SK-N-SH (cell line): Measurements from ENCODE around the gene PRSS8. TPM values are rescaled to one million over a fixed set of nuclear protein-coding genes. Genes with fewer than 3 reads are reported as not detected.

Experiments
- CTCF ChIA-PET: fragments of 300-600, 350-600 bp; formaldehyde crosslinking; extraction: SDS; loops from one replicate; lab custom pipeline; 2021; lab: Yijun Ruan, JAX
- POLR2A ChIA-PET: fragments of 350-600 bp; sonication (Branson Sonifier 250); formaldehyde crosslinking; extraction: SDS; loops from one replicate; lab custom pipeline; 2020; ENCODE audit warnings: antibody characterized with exemption, inconsistent platforms; lab: Yijun Ruan, JAX
- DNase-seq: peaks from one replicate; pipeline ENCODE4 v3.0.0; 2012
- H2AFZ ChIP-seq: fragments of 200-600 bp; sonication (generic); 2 replicates; pipeline ENCODE4 v1.8.1; 2016; ENCODE audit warnings: antibody characterized with exemption, mild to moderate bottlenecking, low read depth
- H3F3A ChIP-seq: fragments of 200-600 bp; sonication (generic); replicated peaks from 2 replicates; pipeline ENCODE3; 2016; ENCODE audit warnings: antibody characterized with exemption, mild to moderate bottlenecking; ENCODE audit not compliant: insufficient read depth
- H3K27ac ChIP-seq, 2 experiments: fragments of 200-500 bp in 1 of 2; fragments of 200-600 bp in 1 of 2; sonication (Bioruptor generic) in 1 of 2; sonication (generic), shearing (Covaris generic) in 1 of 2; 2 replicates each; pipeline versions ENCODE4 v1.5.1 to v1.6.1; 2014 to 2016; ENCODE audit warnings: low read depth in 2 of 2, inconsistent platforms in 1 of 2, low read length in 1 of 2, mild to moderate bottlenecking in 1 of 2, mixed read lengths in 1 of 2
- H3K27me3 ChIP-seq: fragments of 200-600 bp; sonication (generic), shearing (Covaris generic); 2 replicates; pipeline ENCODE4 v1.6.1; 2016; ENCODE audit warnings: mixed run types; ENCODE audit not compliant: insufficient read depth
- H3K36me3 ChIP-seq, 2 experiments: fragments of 200-500 bp in 1 of 2; fragments of 200-600 bp in 1 of 2; sonication (Bioruptor generic) in 1 of 2; sonication (generic) in 1 of 2; replicated peaks in 1 of 2; 2 replicates each; pipeline versions ENCODE3 to v1.5.1; 2014 to 2016; ENCODE audit warnings: low read length in 1 of 2, mild to moderate bottlenecking in 1 of 2; ENCODE audit not compliant: insufficient read depth in 2 of 2, control insufficient read depth in 1 of 2
- H3K4me1 ChIP-seq, 2 experiments: fragments of 200-500 bp in 1 of 2; fragments of 200-600 bp in 1 of 2; sonication (Bioruptor generic) in 1 of 2; sonication (generic), shearing (Covaris generic) in 1 of 2; 2 replicates each; pipeline versions ENCODE4 v1.5.1 to v1.6.1; 2014 to 2016; ENCODE audit warnings: low read depth in 1 of 2, low read length in 1 of 2, mixed run types in 1 of 2; ENCODE audit not compliant: insufficient read depth in 2 of 2, control insufficient read depth in 1 of 2
- H3K4me2 ChIP-seq: fragments of 200-600 bp; sonication (generic), shearing (Covaris generic); 2 replicates; pipeline ENCODE4 v1.6.1; 2017; ENCODE audit warnings: mixed run types
- H3K4me3 ChIP-seq, 2 experiments: fragments of 200-500 bp in 1 of 2; fragments of 200-600 bp in 1 of 2; sonication (Bioruptor generic) in 1 of 2; sonication (generic), shearing (Covaris generic) in 1 of 2; 2 replicates each; pipeline versions ENCODE4 v1.5.1 to v1.8.1; 2014 to 2016; ENCODE audit warnings: low read depth in 2 of 2, inconsistent platforms in 1 of 2, low read length in 1 of 2, mild to moderate bottlenecking in 1 of 2, mixed read lengths in 1 of 2, moderate library complexity in 1 of 2
- H3K79me2 ChIP-seq: fragments of 200-600 bp; sonication (generic); 2 replicates; pipeline ENCODE4 v1.8.1; 2017; ENCODE audit warnings: mild to moderate bottlenecking; ENCODE audit not compliant: insufficient read depth
- H3K9ac ChIP-seq: fragments of 200-600 bp; sonication (generic); 2 replicates; pipeline ENCODE4 v1.6.1; 2017; ENCODE audit warnings: mixed run types
- H3K9me2 ChIP-seq: fragments of 200-600 bp; sonication (generic); 2 replicates; pipeline ENCODE4 v1.6.1; 2017; ENCODE audit warnings: mixed run types
- H3K9me3 ChIP-seq: fragments of 200-600 bp; sonication (generic); 2 replicates; pipeline ENCODE4 v1.6.1; 2017; ENCODE audit warnings: mixed run types, mild to moderate bottlenecking, moderate library complexity
- H4K20me1 ChIP-seq: fragments of 200-600 bp; sonication (generic); 2 replicates; pipeline ENCODE4 v1.6.1; 2017; ENCODE audit warnings: mild to moderate bottlenecking, mixed run types; ENCODE audit not compliant: insufficient read depth
- ELF1 ChIP-seq: IDR thresholded peaks from 2 replicates; pipeline ENCODE4 v1.4.0; 2012
- EP300 ChIP-seq, 2 experiments: IDR thresholded peaks; 2 replicates each; pipeline versions ENCODE4 v1.4.0 to v1.6.1; 2012; ENCODE audit warnings: borderline replicate concordance in 1 of 2, low read depth in 1 of 2, low read length in 1 of 2
- FOSL2 ChIP-seq: IDR thresholded peaks from 2 replicates; pipeline ENCODE4 v1.4.0; 2012; ENCODE audit warnings: low read depth, mild to moderate bottlenecking, moderate library complexity, borderline replicate concordance
- FOXM1 ChIP-seq: IDR thresholded peaks from 2 replicates; pipeline ENCODE4 v1.4.0; 2012; ENCODE audit warnings: low read depth, mild to moderate bottlenecking
- GATA2 ChIP-seq: sonication (generic); formaldehyde crosslinking; IDR thresholded peaks from 2 replicates; pipeline ENCODE4 v1.5.0; 2020; ENCODE audit warnings: mild to moderate bottlenecking, missing genetic modification reagents
- IRF3 ChIP-seq: fragments of 150-350 bp; IDR thresholded peaks from 2 replicates; pipeline ENCODE4 v1.6.1; 2016; ENCODE audit warnings: mild to moderate bottlenecking, low read depth, low read length
- JUND ChIP-seq: IDR thresholded peaks from 2 replicates; pipeline ENCODE4 v1.4.0; 2012
- MXI1 ChIP-seq: IDR thresholded peaks from 2 replicates; pipeline ENCODE4 v1.6.1; 2012; ENCODE audit warnings: mild to moderate bottlenecking, low read depth, low read length, improper control_type of control experiment
- NRF1 ChIP-seq: IDR thresholded peaks from 2 replicates; pipeline ENCODE4 v1.6.1; 2012; ENCODE audit warnings: low read depth, mild to moderate bottlenecking, low read length
- POLR2AphosphoS5 ChIP-seq: IDR thresholded peaks from 2 replicates; pipeline ENCODE4 v1.6.1; 2012; ENCODE audit warnings: low read depth, low read length
- REST ChIP-seq: IDR thresholded peaks from 2 replicates; pipeline ENCODE4 v1.6.1; 2012; ENCODE audit warnings: mild to moderate bottlenecking, low read depth, low read length, moderate library complexity
- RFX5 ChIP-seq: IDR thresholded peaks from 2 replicates; pipeline ENCODE4 v1.6.1; 2012; ENCODE audit warnings: mild to moderate bottlenecking, improper control_type of control experiment, low read length
- RXRA ChIP-seq: IDR thresholded peaks from 2 replicates; pipeline ENCODE4 v1.4.0; 2012; ENCODE audit warnings: low read depth, mild to moderate bottlenecking, borderline replicate concordance
- SIN3A ChIP-seq: IDR thresholded peaks from 2 replicates; pipeline ENCODE4 v1.6.1; 2012; ENCODE audit warnings: low read depth, mild to moderate bottlenecking, low read length, moderate library complexity, borderline replicate concordance
- TAF1 ChIP-seq: IDR thresholded peaks from 2 replicates; pipeline ENCODE4 v1.6.1; 2012; ENCODE audit warnings: low read depth, mild to moderate bottlenecking, low read length, moderate library complexity, borderline replicate concordance
- WGBS: methylation state at CpG from one replicate; pipeline ENCODE4 v1.1.6; 2017; ENCODE audit warnings: low lambda C conversion rate; 5-methylcytosine and 5-hydroxymethylcytosine counted together
- polyA plus RNA-seq, 3 experiments: library from polyadenylated mRNA; depleted of rRNA; stranded (reverse); fragments of >200 nt; gene quantifications; 2 replicates each; pipeline ENCODE4 v1.2.3, GENCODE V29; 2012
- TF ChIP-seq, protein P1 (sequence below): IDR thresholded peaks from 2 replicates; pipeline ENCODE4; 2012
- TF ChIP-seq, protein P2 (sequence below): IDR thresholded peaks from 2 replicates; pipeline ENCODE4 v1.4.0; 2012; ENCODE audit warnings: low read depth, borderline replicate concordance

PRSS8 gene
- polyA plus RNA-seq, 1 of the 3 experiments (the other 2 are of a cell fraction), result 0.07 TPM

- no peak overlapping the region for H3K4me2 ChIP-seq
- H3K27ac ChIP-seq, result no peak overlapping the region
- no peak overlapping the region for H3K4me3 ChIP-seq
- no peak overlapping the region for H3K9ac ChIP-seq
- ChIA-PET POLR2A (interaction anchor here (0.6 to 2.0 kb wide), 3 partner anchors 10 to 12 kb away, joined by 3 to 6 read pairs (median 3); partner anchors contain the start of gene VKORC1), CTCF (no interaction called here)
- DNase-seq, result no peak
- 88% methylated on average over 9 of the region's 9 CpGs for WGBS
- peaks cover 38% of the 10 kb centered on the region; the same call in 1 of the 2 replicates for H3K79me2 ChIP-seq
- no peaks in the 10 kb centered on the region; a peak in 1 of 4 replicates for H3K4me1 ChIP-seq
- no peaks in the 10 kb centered on the region for H3K9me2 ChIP-seq
- H4K20me1 ChIP-seq, result peaks cover 12% of the 10 kb centered on the region; the same call in 1 of the 2 replicates
- no peaks in the 10 kb centered on the region for H3K9me3 ChIP-seq
- H3F3A ChIP-seq, result no peaks in the 10 kb centered on the region
- peaks cover 23 to 59% of the 10 kb centered on the region in 2 experiments for H3K36me3 ChIP-seq
- H2AFZ ChIP-seq, result no peak overlapping the region
- TF ChIP-seq REST (no peak), MXI1 (no peak), TAF1 (no peak), RFX5 (no peak), FOSL2 (no peak), EP300 (IDR thresholded peaks at IDR 0.05; ENCODE audit: borderline replicate concordance in 1 of 2, low read depth in 1 of 2, low read length in 1 of 2) (no peak), JUND (no peak), ELF1 (no peak), POLR2AphosphoS5 (no peak), NRF1 (no peak), SIN3A (no peak)
- TF ChIP-seq, protein P1, sequence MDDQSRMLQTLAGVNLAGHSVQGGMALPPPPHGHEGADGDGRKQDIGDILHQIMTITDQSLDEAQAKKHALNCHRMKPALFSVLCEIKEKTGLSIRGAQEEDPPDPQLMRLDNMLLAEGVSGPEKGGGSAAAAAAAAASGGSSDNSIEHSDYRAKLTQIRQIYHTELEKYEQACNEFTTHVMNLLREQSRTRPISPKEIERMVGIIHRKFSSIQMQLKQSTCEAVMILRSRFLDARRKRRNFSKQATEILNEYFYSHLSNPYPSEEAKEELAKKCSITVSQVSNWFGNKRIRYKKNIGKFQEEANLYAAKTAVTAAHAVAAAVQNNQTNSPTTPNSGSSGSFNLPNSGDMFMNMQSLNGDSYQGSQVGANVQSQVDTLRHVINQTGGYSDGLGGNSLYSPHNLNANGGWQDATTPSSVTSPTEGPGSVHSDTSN, result no peak
- H3K27me3 ChIP-seq, result no peaks in the 10 kb centered on the region
Observed at GRCh38 chr16:31083081-31083480, 52.4 kb downstream of the PRSS8 start.

DNA sequence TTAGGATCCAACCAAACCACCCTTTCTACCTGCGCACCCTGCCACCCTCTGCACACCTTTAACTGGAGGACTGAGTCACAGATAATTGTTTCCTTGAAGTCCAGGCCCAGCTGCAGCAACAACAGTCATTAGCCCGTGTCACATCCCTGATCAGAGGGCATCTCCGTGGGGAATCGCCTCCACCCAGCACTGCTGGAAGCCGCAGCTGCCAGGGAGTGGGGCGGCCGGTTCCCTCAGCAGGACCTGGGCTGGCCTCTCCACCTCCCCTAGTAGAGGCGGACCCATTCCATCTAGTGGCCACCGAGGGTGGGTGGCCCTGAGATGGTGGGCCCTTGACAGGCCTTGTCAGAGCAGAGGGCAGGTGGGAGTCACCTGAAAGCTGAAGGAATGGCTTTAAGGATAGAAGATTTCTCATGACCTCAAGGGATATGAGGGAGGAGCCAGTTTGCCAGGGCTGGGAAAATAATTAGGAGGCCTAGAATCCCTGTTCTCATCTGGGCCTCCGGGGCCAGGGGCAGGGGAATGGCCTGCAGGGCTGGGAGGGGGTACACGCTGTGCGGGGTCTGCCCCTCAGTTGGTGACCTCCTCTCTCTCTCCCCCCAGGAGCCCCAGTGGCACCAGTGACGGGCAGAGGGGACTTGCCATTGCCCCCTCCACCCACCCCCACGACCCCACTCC is 53.0 kb downstream of the PRSS8 start:
- CTCF ChIA-PET, result no interaction called here
- H3K79me2 ChIP-seq, result peaks cover 44% of the 10 kb centered on the region; the same call in 1 of the 2 replicates
- 80% methylated on average over 10 of the region's 14 CpGs for WGBS
- TF ChIP-seq MXI1 (no peak), FOXM1 (no peak), GATA2 (no peak), IRF3 (no peak), RXRA (no peak), JUND (no peak), FOSL2 (no peak)
- TF ChIP-seq, protein P2, sequence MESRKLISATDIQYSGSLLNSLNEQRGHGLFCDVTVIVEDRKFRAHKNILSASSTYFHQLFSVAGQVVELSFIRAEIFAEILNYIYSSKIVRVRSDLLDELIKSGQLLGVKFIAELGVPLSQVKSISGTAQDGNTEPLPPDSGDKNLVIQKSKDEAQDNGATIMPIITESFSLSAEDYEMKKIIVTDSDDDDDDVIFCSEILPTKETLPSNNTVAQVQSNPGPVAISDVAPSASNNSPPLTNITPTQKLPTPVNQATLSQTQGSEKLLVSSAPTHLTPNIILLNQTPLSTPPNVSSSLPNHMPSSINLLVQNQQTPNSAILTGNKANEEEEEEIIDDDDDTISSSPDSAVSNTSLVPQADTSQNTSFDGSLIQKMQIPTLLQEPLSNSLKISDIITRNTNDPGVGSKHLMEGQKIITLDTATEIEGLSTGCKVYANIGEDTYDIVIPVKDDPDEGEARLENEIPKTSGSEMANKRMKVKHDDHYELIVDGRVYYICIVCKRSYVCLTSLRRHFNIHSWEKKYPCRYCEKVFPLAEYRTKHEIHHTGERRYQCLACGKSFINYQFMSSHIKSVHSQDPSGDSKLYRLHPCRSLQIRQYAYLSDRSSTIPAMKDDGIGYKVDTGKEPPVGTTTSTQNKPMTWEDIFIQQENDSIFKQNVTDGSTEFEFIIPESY, result no peak
- TF ChIP-seq, protein P1, result no peak

More for the DNA sequence above, 53.0 kb downstream of the PRSS8 start:
- Histone ChIP-seq H3K4me2 (no peak overlapping the region), H3K9me3 (no peaks in the 10 kb centered on the region), H3K9ac (no peak overlapping the region), H3K4me1 (no peaks in the 10 kb centered on the region; a peak in 1 of 4 replicates), H3K27me3 (no peaks in the 10 kb centered on the region), H4K20me1 (peaks cover 12% of the 10 kb centered on the region; the same call in 1 of the 2 replicates), H2AFZ (no peak overlapping the region), H3K27ac (no peak overlapping the region), H3F3A (no peaks in the 10 kb centered on the region), H3K36me3 (peaks cover 24 to 62% of the 10 kb centered on the region in 2 experiments), H3K4me3 (no peak overlapping the region), H3K9me2 (no peaks in the 10 kb centered on the region)
- DNase-seq, result no peak
- POLR2A ChIA-PET, result interaction anchor here (0.7 kb wide), 1 partner anchor 11 kb away, joined by 3 read pairs; no protein-coding TSS in a partner anchor
